Panc1 (cell line): Measurements from ENCODE around the gene NTM.

Experiments
- CTCF ChIP-seq: fragments of 450-650 bp; IDR thresholded peaks from 2 replicates; pipeline ENCODE4 v1.5.1; 2017; ENCODE audit warnings: mild to moderate bottlenecking
- POLR2AphosphoS5 ChIP-seq: IDR thresholded peaks from 2 replicates; pipeline ENCODE4 v1.6.1; 2012; ENCODE audit warnings: mild to moderate bottlenecking, low read depth, low read length, moderate library complexity

GRCh38 chr11:132112846-132113245 lies 742.4 kb downstream of the NTM start:
- TF ChIP-seq CTCF (no peak), POLR2AphosphoS5 (no peak)
